VCaP (cell line): ENCODE data around the gene GAD2.

Experiments
- H3K27ac ChIP-seq: fragments of 450-650 bp; 2 replicates; pipeline ENCODE4 v1.5.1; 2017
- TF ChIP-seq, protein P1 (sequence below): fragments of 450-650 bp; conservative IDR thresholded peaks from 2 replicates; pipeline ENCODE4 v1.5.1; 2017; ENCODE audit warnings: mild to moderate bottlenecking, moderate library complexity

The GAD2 gene

DNA sequence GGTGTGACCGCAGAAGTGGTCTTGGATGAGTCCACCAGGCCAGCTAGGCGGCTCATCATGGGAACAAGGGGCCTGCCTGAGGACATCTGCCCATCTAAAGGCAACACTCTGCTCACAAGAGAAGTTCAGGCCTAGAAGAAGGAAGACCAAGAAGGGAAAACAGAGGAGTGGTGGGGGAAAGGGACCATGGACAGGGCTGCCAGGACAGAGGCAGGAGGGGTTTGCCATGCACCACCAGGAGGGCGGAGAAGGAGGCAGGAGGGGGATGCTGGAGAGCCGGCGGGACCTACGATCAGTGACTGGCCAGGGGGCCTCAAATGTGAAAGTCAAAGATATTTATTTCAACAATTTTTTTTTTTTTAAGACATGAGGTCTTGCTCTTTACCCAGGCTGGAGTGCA, 33.1 kb downstream of the GAD2 start:
- no peak overlapping the region for H3K27ac ChIP-seq
- TF ChIP-seq, protein P1, sequence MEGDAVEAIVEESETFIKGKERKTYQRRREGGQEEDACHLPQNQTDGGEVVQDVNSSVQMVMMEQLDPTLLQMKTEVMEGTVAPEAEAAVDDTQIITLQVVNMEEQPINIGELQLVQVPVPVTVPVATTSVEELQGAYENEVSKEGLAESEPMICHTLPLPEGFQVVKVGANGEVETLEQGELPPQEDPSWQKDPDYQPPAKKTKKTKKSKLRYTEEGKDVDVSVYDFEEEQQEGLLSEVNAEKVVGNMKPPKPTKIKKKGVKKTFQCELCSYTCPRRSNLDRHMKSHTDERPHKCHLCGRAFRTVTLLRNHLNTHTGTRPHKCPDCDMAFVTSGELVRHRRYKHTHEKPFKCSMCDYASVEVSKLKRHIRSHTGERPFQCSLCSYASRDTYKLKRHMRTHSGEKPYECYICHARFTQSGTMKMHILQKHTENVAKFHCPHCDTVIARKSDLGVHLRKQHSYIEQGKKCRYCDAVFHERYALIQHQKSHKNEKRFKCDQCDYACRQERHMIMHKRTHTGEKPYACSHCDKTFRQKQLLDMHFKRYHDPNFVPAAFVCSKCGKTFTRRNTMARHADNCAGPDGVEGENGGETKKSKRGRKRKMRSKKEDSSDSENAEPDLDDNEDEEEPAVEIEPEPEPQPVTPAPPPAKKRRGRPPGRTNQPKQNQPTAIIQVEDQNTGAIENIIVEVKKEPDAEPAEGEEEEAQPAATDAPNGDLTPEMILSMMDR, result no peak

DNA sequence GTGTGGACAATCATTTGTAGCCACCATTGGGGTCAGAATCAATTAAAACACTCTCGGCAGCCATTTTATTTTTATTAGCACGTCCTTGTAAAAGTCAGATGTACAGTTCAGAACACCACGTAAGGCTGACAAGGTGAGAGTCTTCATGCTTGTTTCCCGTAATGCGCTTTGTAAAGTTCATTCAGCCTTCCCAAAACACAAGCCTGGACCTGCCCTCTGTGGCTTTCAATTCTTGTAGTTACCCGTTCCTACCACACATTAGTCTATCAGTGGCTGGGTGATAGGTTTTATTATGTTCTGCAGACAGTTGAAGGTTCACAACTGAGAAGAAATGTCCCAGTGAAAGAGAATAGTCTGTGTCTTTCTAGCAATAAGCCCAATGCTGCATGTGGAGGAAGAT, 35.4 kb downstream of the GAD2 start:
- TF ChIP-seq, protein P1, result no peak
- no peak overlapping the region for H3K27ac ChIP-seq

DNA sequence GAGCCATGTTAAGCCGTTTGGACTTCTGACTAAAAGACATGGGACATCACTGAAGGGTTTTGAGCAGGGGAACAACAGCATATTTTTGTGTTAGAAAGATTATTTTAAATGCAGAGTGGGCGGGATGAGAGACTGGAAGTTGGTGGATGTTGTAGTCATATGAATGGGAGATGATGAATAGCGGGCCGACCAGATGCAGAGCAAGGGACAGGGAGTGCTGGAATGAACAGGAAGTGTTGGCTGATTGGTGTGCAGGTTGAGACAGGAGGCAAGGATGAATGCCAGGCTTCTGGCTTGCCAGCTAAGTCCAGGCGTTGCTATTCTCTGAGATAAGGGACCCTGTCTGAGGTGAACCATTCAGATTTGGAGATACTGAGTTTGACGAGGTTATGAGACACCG, 38.0 kb downstream of the GAD2 start:
- no peak overlapping the region for H3K27ac ChIP-seq
- TF ChIP-seq, protein P1, result no peak

DNA sequence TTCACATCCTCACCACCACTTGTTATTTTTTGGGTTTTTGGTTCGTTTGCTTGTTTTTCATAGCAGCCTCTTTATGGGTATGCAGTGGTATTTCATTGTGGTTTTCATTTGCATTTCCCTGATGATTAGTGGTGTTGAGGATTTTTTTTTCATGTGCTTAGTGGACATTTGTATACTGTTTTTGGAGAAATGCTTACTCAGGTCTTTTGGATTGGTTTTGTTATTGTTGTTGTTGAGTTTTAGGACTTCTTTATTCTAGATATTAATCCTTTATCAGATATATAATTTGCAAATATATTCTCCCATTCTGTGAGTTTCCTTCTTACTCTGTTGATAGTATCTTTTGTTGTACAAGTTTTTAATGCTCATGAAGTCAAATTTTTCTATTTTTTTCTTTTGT, 42.8 kb downstream of the GAD2 start:
- TF ChIP-seq, protein P1, result no peak
- no peak overlapping the region for H3K27ac ChIP-seq

DNA sequence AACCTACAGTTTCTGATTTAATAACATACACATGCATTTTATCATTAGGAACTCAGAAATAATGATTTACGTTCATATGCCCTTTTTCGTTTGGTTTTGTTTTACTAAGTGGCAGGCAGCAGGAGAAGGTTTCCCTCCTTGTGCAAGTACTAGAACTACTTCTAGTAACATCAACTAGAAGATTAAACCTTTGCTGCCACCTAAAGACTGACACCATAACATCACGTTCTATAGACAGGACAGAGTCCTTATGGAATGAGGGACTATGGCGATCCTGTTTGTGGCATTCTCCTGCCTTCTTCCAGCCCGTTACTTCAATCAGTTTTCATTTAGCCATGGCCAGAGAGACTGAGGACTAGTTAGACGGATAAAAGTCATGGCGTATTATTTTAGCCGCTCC, 53.2 kb downstream of the GAD2 start:
- TF ChIP-seq, protein P1, result peak; percentile 60
- H3K27ac ChIP-seq, result no peak overlapping the region

DNA sequence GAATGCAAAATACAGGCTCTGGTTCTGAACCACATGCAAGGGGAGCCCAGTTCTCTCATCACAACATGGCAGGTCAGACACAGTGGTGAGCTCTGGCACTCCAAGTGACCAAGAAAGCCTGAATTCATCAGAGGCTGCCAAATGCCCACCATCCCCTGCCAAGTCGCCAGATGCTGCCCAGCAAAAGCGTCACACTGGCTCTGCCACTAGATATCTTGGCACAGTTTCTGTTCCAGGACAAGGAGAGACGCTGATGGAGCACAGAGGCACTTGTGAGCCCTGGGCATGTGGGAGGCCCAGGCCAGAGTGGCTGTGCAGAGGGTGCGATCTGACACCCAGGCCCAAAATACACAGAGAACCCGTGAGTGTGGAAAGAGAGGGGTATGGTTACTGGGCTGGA, 57.8 kb downstream of the GAD2 start:
- H3K27ac ChIP-seq, result no peak overlapping the region
- TF ChIP-seq, protein P1, result no peak

DNA sequence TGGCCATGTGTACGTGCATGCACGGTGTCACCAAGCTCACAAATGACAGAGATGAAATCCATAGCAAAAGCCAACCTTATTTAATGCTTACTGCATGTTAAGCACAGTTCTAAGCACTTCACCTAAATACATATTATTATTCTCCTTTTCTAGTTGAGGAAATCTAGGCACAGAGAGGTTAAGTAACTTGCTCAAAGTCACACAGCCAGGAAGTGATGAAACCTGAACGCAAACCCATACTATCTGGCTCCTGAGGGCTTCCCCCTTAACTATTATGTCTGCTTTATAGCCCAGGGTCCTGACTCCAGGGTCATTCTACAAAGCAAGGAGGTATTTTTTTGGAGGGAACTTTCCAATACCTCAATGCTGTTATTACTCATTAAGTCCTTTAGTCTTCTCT, 61.7 kb downstream of the GAD2 start:
- no peak overlapping the region for H3K27ac ChIP-seq
- TF ChIP-seq, protein P1, result no peak

DNA sequence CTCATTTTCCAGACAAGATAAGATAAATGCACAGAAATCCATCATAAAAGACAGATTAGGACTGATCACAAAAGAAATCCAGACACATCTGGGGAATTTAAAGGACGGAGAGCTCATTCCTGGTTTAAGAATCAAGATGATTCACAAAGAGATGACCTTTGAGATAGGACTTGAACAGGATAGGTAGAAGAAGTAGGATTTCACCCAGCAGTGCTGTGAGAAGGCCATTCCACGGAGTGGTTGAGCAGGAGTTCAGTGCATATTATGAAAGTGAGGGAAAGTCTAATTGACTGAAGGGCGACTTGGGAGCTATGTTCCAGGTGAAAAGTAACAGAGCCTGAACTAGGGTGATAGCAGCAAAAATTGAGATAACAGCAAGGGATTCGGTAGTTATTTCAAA, 73.7 kb downstream of the GAD2 start:
- H3K27ac ChIP-seq, result no peak overlapping the region
- TF ChIP-seq, protein P1, result no peak
